ENCODE results near the gene OR4Q3.
"Not testable (repeated sequence)": the region's sequence is repeated elsewhere in the genome, so short reads cannot be mapped to it uniquely, and the experiment has no call there.

The OR4Q3 gene

GRCh38 chr14:19743256-19743655, at the start of gene OR4Q3:
OR4Q3 (plus strand) TSS chr14:19743571.
- DNase-seq, result no peak

- no peak for DNase-seq
Observed at GRCh38 chr14:19729359-19729758, 14.0 kb upstream of the OR4Q3 start.

- DNase-seq, result no peak
Observed at GRCh38 chr14:19729763-19730162, 13.6 kb upstream of the OR4Q3 start.

- not testable (repeated sequence) for DNase-seq
Observed at GRCh38 chr14:19733893-19734292, 9.5 kb upstream of the OR4Q3 start.

- not testable (repeated sequence) for DNase-seq
Observed at GRCh38 chr14:19752316-19752715, 8.9 kb downstream of the OR4Q3 start.

- DNase-seq, result no peak
Observed at GRCh38 chr14:19754172-19754571, 10.8 kb downstream of the OR4Q3 start.

- DNase-seq, result not testable (repeated sequence)
Observed at GRCh38 chr14:19771491-19771890, 28.1 kb downstream of the OR4Q3 start.

- DNase-seq, result no peak
Observed at GRCh38 chr14:19771895-19772430, 28.6 kb downstream of the OR4Q3 start.

- not testable (repeated sequence) for DNase-seq
Observed at GRCh38 chr14:19772454-19772853, 29.1 kb downstream of the OR4Q3 start.

- DNase-seq, result not testable (repeated sequence)
Observed at GRCh38 chr14:19773204-19773603, 29.8 kb downstream of the OR4Q3 start, which contains the start of gene OR4M1. OR4M1 (plus strand) TSS chr14:19773504; CDS start chr14:19780323, 6,819 bp downstream.

- DNase-seq, result no peak
Observed at GRCh38 chr14:19775587-19775986, 32.2 kb downstream of the OR4Q3 start.

GRCh38 chr14:19785848-19786247, 42.5 kb downstream of the OR4Q3 start:
- not testable (repeated sequence) for DNase-seq

- not testable (repeated sequence) for DNase-seq
Observed at GRCh38 chr14:19787318-19787717, 43.9 kb downstream of the OR4Q3 start.

- not testable (repeated sequence) for DNase-seq
Observed at GRCh38 chr14:19788150-19788549, 44.8 kb downstream of the OR4Q3 start.

GRCh38 chr14:19796520-19797108, 53.2 kb downstream of the OR4Q3 start:
- DNase-seq, result not testable (repeated sequence)
